Caco-2 (cell line): Measurements from ENCODE around the gene UMAD1. TPM values are rescaled to one million over a fixed set of nuclear protein-coding genes. Genes with fewer than 3 reads are reported as not detected.

Experiments used
- BruUV-seq: library from RNA; stranded (reverse); fragments of 400-500 nt; replicated peaks from 2 replicates; lab custom pipeline; 2021; lab: Mats Ljungman, UMichigan
- CTCF ChIA-PET: fragments of 300-600 bp; sonication (Branson Sonifier 250); formaldehyde crosslinking; loops from one replicate; lab custom pipeline; 2022; ENCODE audit warnings: antibody characterized with exemption; lab: Charles Lee
- POLR2A ChIA-PET: fragments of 300-600 bp; sonication (Branson Sonifier 250); formaldehyde crosslinking; loops from one replicate; lab custom pipeline; 2022; ENCODE audit warnings: antibody characterized with exemption; lab: Charles Lee
- DNase-seq, 2 experiments: peaks; one replicate each; pipeline versions ENCODE4 v3.0.0 to v3.0.0-alpha.2; 2020 to 2022
- H3K27me3 ChIP-seq: replicated peaks from 2 replicates; pipeline ENCODE4 v1.6.0; 2011; ENCODE audit warnings: low read length; ENCODE audit not compliant: control insufficient read depth, insufficient read depth
- H3K36me3 ChIP-seq: 2 replicates; pipeline ENCODE4 v1.5.1; 2011; ENCODE audit warnings: low read length; ENCODE audit not compliant: control insufficient read depth, insufficient read depth
- H3K4me1 ChIP-seq: fragments of 250-450 bp; sonication (Bioruptor Pico); 2 replicates; pipeline ENCODE4 v1.5.1; 2020; ENCODE audit warnings: mild to moderate bottlenecking
- H3K4me3 ChIP-seq: 2 replicates; pipeline ENCODE4 v1.5.1; 2011; ENCODE audit warnings: low read depth, mild to moderate bottlenecking, control low read depth, low read length
- H3K9me3 ChIP-seq: fragments of 250-450 bp; sonication (Bioruptor Pico); 2 replicates; pipeline ENCODE4 v1.5.1; 2020; ENCODE audit warnings: mild to moderate bottlenecking, moderate library complexity
- H3K27ac Mint-ChIP-seq: one replicate; pipeline ENCODE4 v1.8.0; 2022; ENCODE audit warnings: mixed read lengths; ENCODE audit not compliant: unreplicated experiment
- H3K27me3 Mint-ChIP-seq: one replicate; pipeline ENCODE4 v1.8.0; 2022; ENCODE audit warnings: mixed read lengths; ENCODE audit not compliant: insufficient read depth, unreplicated experiment
- H3K36me3 Mint-ChIP-seq: one replicate; pipeline ENCODE4 v1.8.0; 2022; ENCODE audit warnings: mild to moderate bottlenecking, mixed read lengths; ENCODE audit not compliant: insufficient read depth, unreplicated experiment
- H3K4me1 Mint-ChIP-seq: one replicate; pipeline ENCODE4 v1.8.0; 2022; ENCODE audit warnings: low read depth, mixed read lengths; ENCODE audit not compliant: unreplicated experiment
- H3K4me3 Mint-ChIP-seq: one replicate; pipeline ENCODE4 v1.8.0; 2022; ENCODE audit warnings: mild to moderate bottlenecking, moderate library complexity, mixed read lengths; ENCODE audit not compliant: unreplicated experiment
- H3K9me3 Mint-ChIP-seq: one replicate; pipeline ENCODE4 v1.8.0; 2022; ENCODE audit warnings: mixed read lengths; ENCODE audit not compliant: unreplicated experiment
- intact Hi-C: fragments of 100-400 bp; cut with micrococcal nuclease; formaldehyde crosslinking; loops from one replicate; pipeline ENCODE4 v1.10.0; 2022; ENCODE audit not compliant: unreplicated experiment
- total RNA-seq: library from RNA; stranded (reverse); gene quantifications from 2 replicates; pipeline ENCODE4 v1.2.3, GENCODE V29; 2022
- TF ChIP-seq, protein P1 (sequence below), 2 experiments: fragments of 200-600 bp in 1 of 2; IDR thresholded peaks; 1 replicate in 1 of 2; 2 replicates in 1 of 2; pipeline versions ENCODE4 v1.5.1 to v1.8.0; 2011 to 2022; ENCODE audit warnings: antibody characterized with exemption in 1 of 2, control low read depth in 1 of 2, inconsistent platforms in 1 of 2, low read depth in 1 of 2, low read length in 1 of 2, mild to moderate bottlenecking in 1 of 2, moderate library complexity in 1 of 2; ENCODE audit not compliant: insufficient read depth in 1 of 2, severe bottlenecking in 1 of 2, unreplicated experiment in 1 of 2

The UMAD1 gene
- total RNA-seq, 1 experiment from 2014 or later, result 20.0 TPM

DNA sequence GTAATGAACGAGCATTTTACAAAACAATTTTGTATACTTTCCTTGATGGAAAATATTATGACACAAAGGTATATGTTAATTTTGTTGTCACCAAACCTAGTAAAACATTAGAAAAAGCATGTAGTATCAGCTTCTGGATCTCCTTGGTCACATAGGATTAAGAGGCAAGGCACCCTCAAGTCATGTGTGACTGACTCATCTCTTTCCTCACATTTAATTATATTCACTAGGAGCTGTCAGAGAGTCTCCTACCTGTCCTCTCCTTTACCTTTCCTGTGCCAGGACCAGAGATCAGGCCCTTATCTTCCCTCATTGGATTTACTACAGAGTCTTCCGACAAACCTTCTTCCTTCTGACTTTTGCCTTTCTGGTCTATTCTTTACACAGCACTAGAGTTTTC is 189.1 kb downstream of the UMAD1 start:
- Histone ChIP-seq H3K4me1 (0 out of 2 replicates have a peak, but pooled peaks cover 7% of the 10 kb centered on the region), H3K4me3 (no peak overlapping the region), H3K9me3 (no peaks in the 10 kb centered on the region; the same call in 1 of the 2 replicates), H3K27me3 (no peaks in the 10 kb centered on the region), H3K36me3 (no peaks in the 10 kb centered on the region)
- CTCF ChIA-PET, result no interaction called here
- intact Hi-C loops, result no loop called here
- no peak for DNase-seq
- no TSS peak for BruUV-seq
- Mint-ChIP-seq H3K36me3 (no peaks in the 10 kb centered on the region), H3K27me3 (no peaks in the 10 kb centered on the region), H3K27ac (no peak overlapping the region), H3K9me3 (peaks cover 7% of the 10 kb centered on the region), H3K4me3 (no peak overlapping the region), H3K4me1 (peaks cover 11% of the 10 kb centered on the region)
- TF ChIP-seq, protein P1, sequence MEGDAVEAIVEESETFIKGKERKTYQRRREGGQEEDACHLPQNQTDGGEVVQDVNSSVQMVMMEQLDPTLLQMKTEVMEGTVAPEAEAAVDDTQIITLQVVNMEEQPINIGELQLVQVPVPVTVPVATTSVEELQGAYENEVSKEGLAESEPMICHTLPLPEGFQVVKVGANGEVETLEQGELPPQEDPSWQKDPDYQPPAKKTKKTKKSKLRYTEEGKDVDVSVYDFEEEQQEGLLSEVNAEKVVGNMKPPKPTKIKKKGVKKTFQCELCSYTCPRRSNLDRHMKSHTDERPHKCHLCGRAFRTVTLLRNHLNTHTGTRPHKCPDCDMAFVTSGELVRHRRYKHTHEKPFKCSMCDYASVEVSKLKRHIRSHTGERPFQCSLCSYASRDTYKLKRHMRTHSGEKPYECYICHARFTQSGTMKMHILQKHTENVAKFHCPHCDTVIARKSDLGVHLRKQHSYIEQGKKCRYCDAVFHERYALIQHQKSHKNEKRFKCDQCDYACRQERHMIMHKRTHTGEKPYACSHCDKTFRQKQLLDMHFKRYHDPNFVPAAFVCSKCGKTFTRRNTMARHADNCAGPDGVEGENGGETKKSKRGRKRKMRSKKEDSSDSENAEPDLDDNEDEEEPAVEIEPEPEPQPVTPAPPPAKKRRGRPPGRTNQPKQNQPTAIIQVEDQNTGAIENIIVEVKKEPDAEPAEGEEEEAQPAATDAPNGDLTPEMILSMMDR (IDR thresholded peaks at IDR 0.05; ENCODE audit: insufficient read depth in 1 of 2, low read depth in 1 of 2, low read length in 1 of 2, severe bottlenecking in 1 of 2, unreplicated experiment in 1 of 2), result no peak
- POLR2A ChIA-PET, result no interaction called here

DNA sequence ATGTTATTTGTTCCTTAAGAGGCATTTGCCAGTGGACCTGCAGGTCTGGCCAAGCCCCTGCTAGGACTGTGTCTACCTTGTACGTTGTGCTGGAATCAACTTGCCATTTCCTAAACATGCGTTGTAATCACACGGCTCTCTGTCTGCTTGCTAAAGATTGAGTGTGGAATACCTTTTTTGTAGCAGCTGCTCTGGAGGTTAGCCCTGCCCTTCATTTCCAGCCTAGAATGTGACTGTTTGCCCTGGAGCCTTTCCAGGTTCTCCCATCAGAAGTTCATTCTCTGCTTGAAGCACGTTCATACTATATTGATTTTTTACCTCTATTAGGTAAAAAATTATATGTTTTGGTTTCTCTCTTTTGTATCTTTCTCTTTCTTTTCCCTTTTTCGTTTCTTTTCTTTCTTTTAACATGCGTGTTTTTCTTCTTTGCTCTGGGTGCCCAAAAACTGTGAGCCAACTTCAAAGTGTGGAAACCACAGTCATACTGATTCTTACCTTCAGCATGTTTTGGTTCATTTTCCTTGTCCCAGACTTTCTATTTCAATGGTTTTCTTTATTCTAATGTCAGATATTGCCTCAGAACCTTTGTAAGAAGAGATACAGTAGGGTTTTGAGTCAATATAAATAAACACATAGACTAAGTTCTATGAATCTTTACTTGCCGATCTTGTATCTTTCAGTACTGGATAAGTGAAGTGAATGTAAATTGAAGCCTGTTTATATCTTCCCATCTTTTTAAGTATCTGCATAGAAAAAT is 189.7 kb downstream of the UMAD1 start:
- H3K27me3 Mint-ChIP-seq, result no peaks in the 10 kb centered on the region
- Histone ChIP-seq H3K36me3 (no peaks in the 10 kb centered on the region), H3K9me3 (no peaks in the 10 kb centered on the region; the same call in 1 of the 2 replicates), H3K4me3 (no peak overlapping the region), H3K27me3 (no peaks in the 10 kb centered on the region), H3K4me1 (0 out of 2 replicates have a peak, but pooled peaks cover 7% of the 10 kb centered on the region)
- H3K4me3 Mint-ChIP-seq, result no peak overlapping the region
- intact Hi-C loops, result no loop called here
- ChIA-PET CTCF (no interaction called here), POLR2A (no interaction called here)
- H3K9me3 Mint-ChIP-seq, result peaks cover 2% of the 10 kb centered on the region
- no peak overlapping the region for H3K27ac Mint-ChIP-seq
- no peak for DNase-seq
- no TSS peak for BruUV-seq
- TF ChIP-seq, protein P1 (IDR thresholded peaks at IDR 0.05; ENCODE audit: insufficient read depth in 1 of 2, low read depth in 1 of 2, low read length in 1 of 2, severe bottlenecking in 1 of 2, unreplicated experiment in 1 of 2), result no peak
- peaks cover 11% of the 10 kb centered on the region for H3K4me1 Mint-ChIP-seq
- H3K36me3 Mint-ChIP-seq, result no peaks in the 10 kb centered on the region

DNA sequence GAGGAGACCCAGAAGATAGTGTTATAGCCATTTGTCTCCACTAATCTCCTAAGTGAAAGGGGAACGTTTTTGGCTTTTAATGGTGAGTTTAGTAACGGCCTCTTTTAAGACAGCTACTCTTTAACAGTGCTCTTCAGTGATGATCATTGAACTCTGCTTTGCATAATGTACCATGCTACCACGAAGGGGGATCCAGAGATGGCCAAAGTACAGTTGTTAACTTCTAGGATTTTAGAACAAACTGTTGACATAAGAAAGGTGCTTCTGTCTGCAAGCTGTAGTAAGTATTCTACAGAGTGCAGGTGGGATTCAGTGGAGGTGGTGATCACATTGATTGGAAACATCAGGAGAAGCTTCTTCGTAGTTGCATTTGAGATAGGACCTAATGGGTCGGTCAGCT is 192.0 kb downstream of the UMAD1 start:
- Mint-ChIP-seq H3K4me3 (no peak overlapping the region), H3K27me3 (no peaks in the 10 kb centered on the region), H3K9me3 (no peaks in the 10 kb centered on the region), H3K36me3 (no peaks in the 10 kb centered on the region), H3K4me1 (peaks cover 11% of the 10 kb centered on the region), H3K27ac (no peak overlapping the region)
- no peak overlapping the region for H3K4me3 ChIP-seq
- H3K9me3 ChIP-seq, result no peaks in the 10 kb centered on the region
- intact Hi-C loops, result no loop called here
- TF ChIP-seq, protein P1 (IDR thresholded peaks at IDR 0.05; ENCODE audit: insufficient read depth in 1 of 2, low read depth in 1 of 2, low read length in 1 of 2, severe bottlenecking in 1 of 2, unreplicated experiment in 1 of 2), result no peak
- no peak for DNase-seq
- no peaks in the 10 kb centered on the region for H3K27me3 ChIP-seq
- ChIA-PET CTCF (no interaction called here), POLR2A (no interaction called here)
- BruUV-seq, result no TSS peak
- H3K4me1 ChIP-seq, result 0 out of 2 replicates have a peak, but pooled peaks cover 7% of the 10 kb centered on the region
- no peaks in the 10 kb centered on the region for H3K36me3 ChIP-seq
